H1 (cell line): ENCODE results near the gene DCBLD2. TPM values are rescaled to one million over a fixed set of nuclear protein-coding genes. Genes with fewer than 3 reads are reported as not detected.

ENCODE experiments used
- CTCF ChIA-PET: fragments of 300-600 bp; sonication (Branson Sonifier 250); formaldehyde crosslinking; loops from one replicate; lab custom pipeline; 2021; ENCODE audit not compliant: partially characterized antibody; lab: Charles Lee
- POLR2A ChIA-PET: fragments of 300-600 bp; sonication (Branson Sonifier 250); formaldehyde crosslinking; loops from one replicate; lab custom pipeline; 2021; ENCODE audit warnings: inconsistent platforms; ENCODE audit not compliant: partially characterized antibody; lab: Charles Lee
- DNase-seq, 2 experiments: peaks; one replicate each; pipeline versions ENCODE4 v3.0.0 to v3.0.0-alpha.2; 2010 to 2022; ENCODE audit warnings: low spot score in 2 of 2, low read depth in 1 of 2, mixed read lengths in 1 of 2
- FAIRE-seq: peaks from 2 replicates; lab custom pipeline; 2011; peaks lifted over from hg19 to GRCh38; lab: Jason Lieb, UNC
- H2AFZ ChIP-seq: 2 replicates; pipeline ENCODE4 v1.8.1; 2012; ENCODE audit warnings: low read length, inconsistent platforms
- H2AK5ac ChIP-seq: 2 replicates; pipeline ENCODE4 v1.6.1; 2013; ENCODE audit warnings: low read depth, low read length
- H2BK120ac ChIP-seq: replicated peaks from 2 replicates; pipeline ENCODE3; 2013; ENCODE audit warnings: low read depth, low read length, inconsistent platforms
- H2BK12ac ChIP-seq: 2 replicates; pipeline ENCODE4 v1.6.1; 2013; ENCODE audit warnings: low read depth, low read length
- H2BK15ac ChIP-seq: 2 replicates; pipeline ENCODE4 v1.6.1; 2013; ENCODE audit warnings: low read length
- H2BK20ac ChIP-seq: 2 replicates; pipeline ENCODE4 v1.6.1; 2013; ENCODE audit warnings: low read length
- H2BK5ac ChIP-seq: 2 replicates; pipeline ENCODE4 v1.6.1; 2013; ENCODE audit warnings: low read depth, low read length
- H3K14ac ChIP-seq: 2 replicates; pipeline ENCODE4 v1.6.1; 2013; ENCODE audit warnings: inconsistent platforms; ENCODE audit not compliant: insufficient read length
- H3K18ac ChIP-seq: 2 replicates; pipeline ENCODE4 v1.6.1; 2013; ENCODE audit warnings: low read length; ENCODE audit errors: extremely low read depth
- H3K23ac ChIP-seq: 2 replicates; pipeline ENCODE4 v1.6.1; 2013; ENCODE audit warnings: inconsistent platforms; ENCODE audit not compliant: insufficient read length
- H3K23me2 ChIP-seq: 2 replicates; pipeline ENCODE4 v1.6.1; 2013; ENCODE audit warnings: low read depth, low read length
- H3K27ac ChIP-seq: 2 replicates; pipeline ENCODE4 v1.6.1; 2011; ENCODE audit warnings: low read depth, low read length, inconsistent platforms
- H3K27me3 ChIP-seq, 4 experiments: replicated peaks in 1 of 4; 1 replicate in 1 of 4; 2 replicates in 3 of 4; pipeline versions ENCODE4 v1.6.1 to v1.8.1; 2011 to 2013; ENCODE audit warnings: low read length in 3 of 4, mild to moderate bottlenecking in 3 of 4, inconsistent platforms in 2 of 4, mixed read lengths in 2 of 4, moderate library complexity in 1 of 4; ENCODE audit not compliant: control insufficient read depth in 3 of 4, insufficient read depth in 3 of 4; ENCODE audit errors: extremely low read depth in 1 of 4
- H3K36me3 ChIP-seq, 4 experiments: 2 replicates each; pipeline versions ENCODE4 v1.6.1 to v1.8.1; 2011 to 2013; ENCODE audit warnings: mild to moderate bottlenecking in 4 of 4, low read length in 3 of 4, moderate library complexity in 2 of 4, control low read depth in 1 of 4, inconsistent platforms in 1 of 4; ENCODE audit not compliant: insufficient read depth in 4 of 4, control insufficient read depth in 2 of 4
- H3K4ac ChIP-seq: replicated peaks from 2 replicates; pipeline ENCODE3; 2013; ENCODE audit warnings: low read length, low read depth, mixed read lengths, inconsistent platforms; ENCODE audit not compliant: insufficient read length
- H3K4me1 ChIP-seq, 4 experiments: replicated peaks in 1 of 4; 1 replicate in 1 of 4; 2 replicates in 3 of 4; pipeline versions ENCODE4 v1.6.1 to v1.8.1; 2011 to 2013; ENCODE audit warnings: low read length in 3 of 4, inconsistent platforms in 2 of 4, mixed read lengths in 1 of 4; ENCODE audit not compliant: insufficient read depth in 4 of 4, control insufficient read depth in 3 of 4
- H3K4me2 ChIP-seq, 2 experiments: 2 replicates each; pipeline versions ENCODE4 v1.6.1 to v1.8.1; 2011 to 2013; ENCODE audit warnings: low read depth in 2 of 2, low read length in 2 of 2, control low read depth in 1 of 2, inconsistent platforms in 1 of 2, mild to moderate bottlenecking in 1 of 2; ENCODE audit not compliant: insufficient read depth in 1 of 2
- H3K4me3 ChIP-seq, 4 experiments: fragments of 200-600, 300-600 bp in 1 of 4; sonication (generic), shearing (Covaris generic), sonication (Bioruptor Twin) in 1 of 4; 2 replicates each; pipeline versions ENCODE4 v1.5.1 to v1.8.1; 2011 to 2016; ENCODE audit warnings: low read length in 4 of 4, low read depth in 3 of 4, control low read depth in 2 of 4, inconsistent platforms in 2 of 4, mild to moderate bottlenecking in 2 of 4, mixed read lengths in 1 of 4, moderate library complexity in 1 of 4; ENCODE audit not compliant: insufficient read depth in 2 of 4; ENCODE audit errors: extremely low read depth in 1 of 4
- H3K56ac ChIP-seq: replicated peaks from 2 replicates; pipeline ENCODE3; 2013; ENCODE audit warnings: low read depth, mild to moderate bottlenecking, mixed read lengths, low read length, inconsistent platforms; ENCODE audit not compliant: insufficient read length
- H3K79me1 ChIP-seq: 2 replicates; pipeline ENCODE4 v1.6.1; 2013; ENCODE audit warnings: low read depth, low read length, control low read depth
- H3K79me2 ChIP-seq, 2 experiments: 2 replicates each; pipeline versions ENCODE4 v1.6.1 to v1.8.1; 2012 to 2013; ENCODE audit warnings: low read length in 2 of 2, mild to moderate bottlenecking in 2 of 2, inconsistent platforms in 1 of 2; ENCODE audit not compliant: insufficient read depth in 2 of 2, control insufficient read depth in 1 of 2
- H3K9ac ChIP-seq, 4 experiments: replicated peaks in 1 of 4; 1 replicate in 1 of 4; 2 replicates in 3 of 4; pipeline versions ENCODE4 v1.6.1 to v1.8.1; 2011 to 2013; ENCODE audit warnings: low read depth in 3 of 4, low read length in 3 of 4, control low read depth in 2 of 4, mild to moderate bottlenecking in 2 of 4, moderate library complexity in 2 of 4, inconsistent platforms in 1 of 4; ENCODE audit errors: extremely low read depth in 1 of 4
- H3K9me3 ChIP-seq, 2 experiments: 2 replicates each; pipeline versions ENCODE4 v1.6.1 to v1.8.1; 2012 to 2013; ENCODE audit warnings: mild to moderate bottlenecking in 2 of 2, moderate library complexity in 2 of 2, control low read depth in 1 of 2, inconsistent platforms in 1 of 2, low read depth in 1 of 2, low read length in 1 of 2, mixed read lengths in 1 of 2; ENCODE audit not compliant: insufficient read depth in 2 of 2
- H4K20me1 ChIP-seq, 2 experiments: replicated peaks in 1 of 2; 2 replicates each; pipeline versions ENCODE3 to v1.8.1; 2011 to 2013; ENCODE audit warnings: inconsistent platforms in 2 of 2, low read length in 2 of 2, mild to moderate bottlenecking in 1 of 2; ENCODE audit not compliant: insufficient read depth in 2 of 2, control insufficient read depth in 1 of 2
- H4K5ac ChIP-seq: 2 replicates; pipeline ENCODE4 v1.6.1; 2013; ENCODE audit warnings: low read length, low read depth, mixed read lengths, inconsistent platforms; ENCODE audit not compliant: insufficient read length
- H4K8ac ChIP-seq: 2 replicates; pipeline ENCODE4 v1.8.0; 2013; ENCODE audit warnings: mild to moderate bottlenecking, moderate library complexity, low read length, inconsistent platforms; ENCODE audit not compliant: insufficient read depth; ENCODE audit errors: extremely low read depth
- H4K91ac ChIP-seq: replicated peaks from 2 replicates; pipeline ENCODE3; 2013; ENCODE audit warnings: low read length, mixed read lengths, inconsistent platforms; ENCODE audit not compliant: insufficient read length
- HDAC6 ChIP-seq: IDR thresholded peaks from one replicate; pipeline ENCODE4 v1.7.1; 2012; ENCODE audit warnings: low read depth, mild to moderate bottlenecking, inconsistent platforms, low read length, moderate library complexity
- MAX ChIP-seq: IDR thresholded peaks from 2 replicates; pipeline ENCODE4 v1.6.1; 2012; ENCODE audit warnings: inconsistent platforms
- NANOG ChIP-seq: IDR thresholded peaks from 2 replicates; pipeline ENCODE4 v1.6.1; 2011; ENCODE audit warnings: low read length, low read depth, mild to moderate bottlenecking, inconsistent platforms; ENCODE audit not compliant: insufficient read depth, poor library complexity, severe bottlenecking
- NRF1 ChIP-seq: IDR thresholded peaks from 2 replicates; pipeline ENCODE4 v1.6.1; 2011; ENCODE audit warnings: mild to moderate bottlenecking, low read depth, low read length, improper control_type of control experiment
- RBBP5 ChIP-seq: IDR thresholded peaks from 2 replicates; pipeline ENCODE4 v1.7.1; 2012; ENCODE audit warnings: low read depth, mild to moderate bottlenecking, inconsistent platforms, low read length, moderate library complexity, borderline replicate concordance
- RFX5 ChIP-seq: IDR thresholded peaks from 2 replicates; pipeline ENCODE4 v1.6.1; 2011; ENCODE audit warnings: low read depth, low read length, improper control_type of control experiment, borderline replicate concordance
- RNF2 ChIP-seq: fragments of 200-900, 300-1000 bp; sonication (generic); IDR thresholded peaks from 2 replicates; pipeline ENCODE4 v1.7.1; 2016; ENCODE audit warnings: borderline replicate concordance, low read depth, mild to moderate bottlenecking, antibody characterized with exemption, low read length; ENCODE audit not compliant: poor library complexity, severe bottlenecking; ENCODE audit errors: missing control alignments
- TAF7 ChIP-seq: optimal IDR thresholded peaks from 2 replicates; pipeline ENCODE3; 2011; ENCODE audit warnings: low read depth, mild to moderate bottlenecking, inconsistent platforms, low read length, moderate library complexity, borderline replicate concordance
- TCF12 ChIP-seq: IDR thresholded peaks from 2 replicates; pipeline ENCODE4 v1.6.1; 2011; ENCODE audit warnings: low read depth, mild to moderate bottlenecking, low read length
- TEAD4 ChIP-seq: IDR thresholded peaks from 2 replicates; pipeline ENCODE4 v1.6.1; 2012; ENCODE audit warnings: low read depth, low read length, inconsistent platforms, mixed read lengths
- YY1 ChIP-seq: IDR thresholded peaks from 2 replicates; pipeline ENCODE4 v1.6.1; 2011; ENCODE audit warnings: low read depth, mild to moderate bottlenecking, low read length
- ZNF274 ChIP-seq: IDR thresholded peaks from 2 replicates; pipeline ENCODE4 v1.7.0; 2012; ENCODE audit warnings: low read length, borderline replicate concordance; ENCODE audit errors: extremely low read depth
- WGBS, 2 experiments: shearing (Covaris generic) in 1 of 2; methylation state at CpG; one replicate each; pipeline versions ENCODE4 v1.1.6 to v1.1.7; 2013 to 2015; ENCODE audit warnings: low lambda C conversion rate in 2 of 2, mixed read lengths in 2 of 2, inconsistent platforms in 1 of 2, low coverage in 1 of 2, missing lambda C conversion rate in 1 of 2; ENCODE audit not compliant: insufficient replicate concordance in 2 of 2, insufficient coverage in 1 of 2, insufficient read length in 1 of 2; ENCODE audit errors: extremely low coverage in 1 of 2, missing lambda C conversion rate in 1 of 2; 5-methylcytosine and 5-hydroxymethylcytosine counted together
- polyA plus RNA-seq, 7 experiments: library from polyadenylated mRNA; depleted of rRNA in 3 of 7; stranded (reverse) in 5 of 7; unstranded in 2 of 7; fragments of >200 nt in 5 of 7; fragments of 200-250 nt in 2 of 7; gene quantifications; 1 replicate in 5 of 7; 2 replicates in 1 of 7; 4 replicates in 1 of 7; pipeline versions ENCODE4 v1.2.1 to v1.2.3, GENCODE V29; 2011 to 2013; ENCODE audit warnings: missing spikeins in 2 of 7, mixed read lengths in 2 of 7
- total RNA-seq: library from RNA; stranded (reverse); fragmentation: NEBNext Ultra II Directional; extraction: Animal tissue kit (Norgen Biotek cat#: 25700); gene quantifications from 2 replicates; pipeline ENCODE4 v1.2.1, GENCODE V29; 2021
- TF ChIP-seq, protein P1 (sequence below): IDR thresholded peaks from 2 replicates; pipeline ENCODE4 v1.6.1; 2011; ENCODE audit warnings: low read depth, mild to moderate bottlenecking, low read length; ENCODE audit not compliant: insufficient read depth

The DCBLD2 gene
- total and polyA plus RNA-seq, 2 of the 8 experiments (the other 6 are each of a cell fraction or from before 2014, with no cell fraction given), result 19.6 to 63.8 TPM

- Histone ChIP-seq H3K79me1 (no peaks in the 10 kb centered on the region), H3K4me1 (peaks cover 0 to 4% (median 0%) of the 10 kb centered on the region in 4 experiments; a peak in 2 of 7 replicates), H2BK15ac (no peak overlapping the region), H4K8ac (no peak overlapping the region), H3K18ac (no peak overlapping the region), H2BK20ac (no peak overlapping the region), H3K79me2 (no peaks in the 10 kb centered on the region), H2BK120ac (no peak overlapping the region), H2BK5ac (no peak overlapping the region), H3K36me3 (no peaks in the 10 kb centered on the region), H3K9me3 (no peaks in the 10 kb centered on the region), H3K14ac (no peak overlapping the region), H3K23me2 (no peaks in the 10 kb centered on the region), H3K4ac (no peak overlapping the region), H2AFZ (no peak overlapping the region), H4K91ac (no peak overlapping the region), H3K9ac (no peak overlapping the region), H4K20me1 (no peaks in the 10 kb centered on the region), H3K56ac (no peak overlapping the region), H4K5ac (no peak overlapping the region), H3K4me3 (no peak overlapping the region), H3K27me3 (no peaks in the 10 kb centered on the region), H2BK12ac (no peak overlapping the region), H2AK5ac (no peak overlapping the region), H3K23ac (no peak overlapping the region), H3K4me2 (no peak overlapping the region), H3K27ac (no peak overlapping the region)
- FAIRE-seq (no peak), DNase-seq (no peak)
- WGBS, 2 experiments, result 90% methylated on average over 2 of the region's 2 CpGs; no CpG with 5 or more reads in 1 of the 2 experiments
- ChIA-PET POLR2A (no interaction called here), CTCF (no interaction called here)
- TF ChIP-seq HDAC6 (no peak), TCF12 (no peak), MAX (no peak), ZNF274 (no peak), RFX5 (no peak), RNF2 (no peak), TAF7 (no peak), NANOG (no peak), NRF1 (no peak), RBBP5 (no peak), YY1 (no peak), TEAD4 (no peak)
- TF ChIP-seq, protein P1, sequence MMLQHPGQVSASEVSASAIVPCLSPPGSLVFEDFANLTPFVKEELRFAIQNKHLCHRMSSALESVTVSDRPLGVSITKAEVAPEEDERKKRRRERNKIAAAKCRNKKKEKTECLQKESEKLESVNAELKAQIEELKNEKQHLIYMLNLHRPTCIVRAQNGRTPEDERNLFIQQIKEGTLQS, result no peak
Measured at GRCh38 chr3:98768961-98769360, 132.5 kb downstream of the DCBLD2 start.
